Measurements from ENCODE around the gene DHX32. TPM values are rescaled to one million over a fixed set of nuclear protein-coding genes. Genes with fewer than 3 reads are reported as not detected.
"Not testable (repeated sequence)": the region's sequence is repeated elsewhere in the genome, so short reads cannot be mapped to it uniquely, and the experiment has no call there.

DHX32 gene
- polyA plus RNA-seq (2013), result 50.0 and 50.2 TPM in 2 replicates

- Histone ChIP-seq H3K36me3 (ENCODE audit: control insufficient read depth in 1 of 2, insufficient read depth in 2 of 2, low read length in 2 of 2) (peaks cover 8 to 10% of the 10 kb centered on the region in 2 experiments), H2BK120ac (ENCODE audit: insufficient read depth, low read length, poor library complexity) (no peak within 1 kb of the TSS), H2AFZ (ENCODE audit: insufficient read depth, low read length, poor library complexity) (no peak within 1 kb of the TSS), H2AK5ac (ENCODE audit: low read length) (no peak within 1 kb of the TSS), H3K4me2 (ENCODE audit: low read length) (no peak within 1 kb of the TSS), H4K12ac (ENCODE audit: low read depth, low read length) (no peak within 1 kb of the TSS), H4K91ac (ENCODE audit: low read depth, low read length) (no peak within 1 kb of the TSS), H3K9me3 (ENCODE audit: insufficient read depth, low read depth, low read length) (peaks cover 2% of the 10 kb centered on the region), H3K79me2 (ENCODE audit: control insufficient read depth, insufficient read depth, low read length, poor library complexity) (no peaks in the 10 kb centered on the region), H3K23ac (ENCODE audit: low read length) (no peak within 1 kb of the TSS), H3K27ac (ENCODE audit: low read depth, low read length) (no peak within 1 kb of the TSS), H3K4ac (ENCODE audit: low read depth, low read length) (no peak within 1 kb of the TSS), H2BK5ac (ENCODE audit: low read depth, low read length, poor library complexity) (no peak within 1 kb of the TSS), H3K18ac (ENCODE audit: low read length) (no peak within 1 kb of the TSS), H3K4me3 (ENCODE audit: low read depth, low read length) (no peak within 1 kb of the TSS), H4K8ac (ENCODE audit: low read depth, low read length) (no peak within 1 kb of the TSS), H3K9ac (ENCODE audit: low read length) (no peak within 1 kb of the TSS), H3K79me1 (ENCODE audit: low read length) (no peaks in the 10 kb centered on the region), H3K14ac (ENCODE audit: low read length) (no peak within 1 kb of the TSS), H2BK12ac (ENCODE audit: low read length) (no peak within 1 kb of the TSS), H3K27me3 (ENCODE audit: insufficient read depth, low read length) (no peaks in the 10 kb centered on the region), H3K4me1 (ENCODE audit: control insufficient read depth in 1 of 2, insufficient read depth in 2 of 2, low read length in 2 of 2) (no peaks in the 10 kb centered on the region)
- WGBS (ENCODE audit: extremely low coverage, insufficient coverage, insufficient read length), result no CpG with 5 or more reads among the region's 4 CpGs
- DNase-seq, result no peak
Measured at GRCh38 chr10:125881192-125881591, at the start of gene DHX32. TSS of gene DHX32 (minus strand) at chr10:125881292. CDS start at chr10:125880824, 468 bp downstream.

- Histone ChIP-seq H3K36me3 (ENCODE audit: control insufficient read depth in 1 of 2, insufficient read depth in 2 of 2, low read length in 2 of 2) (peaks cover 0 to 1% of the 10 kb centered on the region in 2 experiments), H3K4me1 (ENCODE audit: control insufficient read depth in 1 of 2, insufficient read depth in 2 of 2, low read length in 2 of 2) (peaks cover 5 to 11% of the 10 kb centered on the region in 2 experiments), H3K14ac (ENCODE audit: low read length) (no peak overlapping the region), H2BK12ac (ENCODE audit: low read length) (peak overlapping the region; percentile 64), H4K12ac (ENCODE audit: low read depth, low read length) (no peak overlapping the region), H3K4ac (ENCODE audit: low read depth, low read length) (no peak overlapping the region), H3K4me2 (ENCODE audit: low read length) (no peak overlapping the region), H2AFZ (ENCODE audit: insufficient read depth, low read length, poor library complexity) (no peak overlapping the region), H3K4me3 (ENCODE audit: low read depth, low read length) (no peak overlapping the region), H3K79me2 (ENCODE audit: control insufficient read depth, insufficient read depth, low read length, poor library complexity) (no peaks in the 10 kb centered on the region), H3K9ac (ENCODE audit: low read length) (no peak overlapping the region), H4K91ac (ENCODE audit: low read depth, low read length) (no peak overlapping the region), H3K23ac (ENCODE audit: low read length) (no peak overlapping the region), H3K27me3 (ENCODE audit: insufficient read depth, low read length) (no peaks in the 10 kb centered on the region), H3K18ac (ENCODE audit: low read length) (no peak overlapping the region), H3K9me3 (ENCODE audit: insufficient read depth, low read depth, low read length) (no peaks in the 10 kb centered on the region), H4K8ac (ENCODE audit: low read depth, low read length) (no peak overlapping the region), H2BK120ac (ENCODE audit: insufficient read depth, low read length, poor library complexity) (no peak overlapping the region), H3K79me1 (ENCODE audit: low read length) (peaks cover 2% of the 10 kb centered on the region), H3K27ac (ENCODE audit: low read depth, low read length) (peak overlapping the region; percentile 9), H2BK5ac (ENCODE audit: low read depth, low read length, poor library complexity) (no peak overlapping the region), H2AK5ac (ENCODE audit: low read length) (no peak overlapping the region)
- no peak for DNase-seq
- WGBS (ENCODE audit: extremely low coverage, insufficient coverage, insufficient read length), result no CpG with 5 or more reads among the region's 4 CpGs
Measured at GRCh38 chr10:125929618-125930017, 48.5 kb upstream of the DHX32 start.

GRCh38 chr10:125928928-125929585, 48.0 kb upstream of the DHX32 start:
- Histone ChIP-seq H4K12ac (ENCODE audit: low read depth, low read length) (no peak overlapping the region), H3K79me2 (ENCODE audit: control insufficient read depth, insufficient read depth, low read length, poor library complexity) (no peaks in the 10 kb centered on the region)

GRCh38 chr10:125927265-125927664, 46.2 kb upstream of the DHX32 start:
- not testable (repeated sequence) for H4K12ac ChIP-seq (ENCODE audit: low read depth, low read length); H3K27me3 ChIP-seq (ENCODE audit: insufficient read depth, low read length)

More at GRCh38 chr10:125928928-125929585, 48.0 kb upstream of the DHX32 start:
- Histone ChIP-seq H3K9me3 (ENCODE audit: insufficient read depth, low read depth, low read length) (no peaks in the 10 kb centered on the region), H3K27me3 (ENCODE audit: insufficient read depth, low read length) (no peaks in the 10 kb centered on the region), H3K23ac (ENCODE audit: low read length) (no peak overlapping the region), H3K4me3 (ENCODE audit: low read depth, low read length) (no peak overlapping the region), H3K4ac (ENCODE audit: low read depth, low read length) (no peak overlapping the region), H3K4me1 (ENCODE audit: control insufficient read depth in 1 of 2, insufficient read depth in 2 of 2, low read length in 2 of 2) (peaks cover 2 to 8% of the 10 kb centered on the region in 2 experiments), H2AFZ (ENCODE audit: insufficient read depth, low read length, poor library complexity) (no peak overlapping the region), H2AK5ac (ENCODE audit: low read length) (no peak overlapping the region), H4K91ac (ENCODE audit: low read depth, low read length) (no peak overlapping the region), H2BK12ac (ENCODE audit: low read length) (peak overlapping the region; percentile 2), H2BK5ac (ENCODE audit: low read depth, low read length, poor library complexity) (no peak overlapping the region), H3K18ac (ENCODE audit: low read length) (no peak overlapping the region), H3K4me2 (ENCODE audit: low read length) (no peak overlapping the region), H4K8ac (ENCODE audit: low read depth, low read length) (no peak overlapping the region), H3K14ac (ENCODE audit: low read length) (no peak overlapping the region), H3K36me3 (ENCODE audit: control insufficient read depth in 1 of 2, insufficient read depth in 2 of 2, low read length in 2 of 2) (peaks cover 0 to 1% of the 10 kb centered on the region in 2 experiments), H3K27ac (ENCODE audit: low read depth, low read length) (peak overlapping the region; percentile 9), H3K9ac (ENCODE audit: low read length) (no peak overlapping the region), H3K79me1 (ENCODE audit: low read length) (no peaks in the 10 kb centered on the region), H2BK120ac (ENCODE audit: insufficient read depth, low read length, poor library complexity) (no peak overlapping the region)
- no CpG with 5 or more reads among the region's 7 CpGs for WGBS (ENCODE audit: extremely low coverage, insufficient coverage, insufficient read length)
- no peak for DNase-seq

More at GRCh38 chr10:125927265-125927664, 46.2 kb upstream of the DHX32 start:
- not testable (repeated sequence) for H3K9me3 ChIP-seq (ENCODE audit: insufficient read depth, low read depth, low read length); H3K18ac ChIP-seq (ENCODE audit: low read length); H3K4ac ChIP-seq (ENCODE audit: low read depth, low read length); H3K4me3 ChIP-seq (ENCODE audit: low read depth, low read length); H2BK5ac ChIP-seq (ENCODE audit: low read depth, low read length, poor library complexity); H3K9ac ChIP-seq (ENCODE audit: low read length); H3K14ac ChIP-seq (ENCODE audit: low read length); H2BK120ac ChIP-seq (ENCODE audit: insufficient read depth, low read length, poor library complexity); H3K27ac ChIP-seq (ENCODE audit: low read depth, low read length); H3K4me2 ChIP-seq (ENCODE audit: low read length); H2AFZ ChIP-seq (ENCODE audit: insufficient read depth, low read length, poor library complexity); H4K8ac ChIP-seq (ENCODE audit: low read depth, low read length); H2BK12ac ChIP-seq (ENCODE audit: low read length); H4K91ac ChIP-seq (ENCODE audit: low read depth, low read length); H3K79me1 ChIP-seq (ENCODE audit: low read length); H3K36me3 ChIP-seq (ENCODE audit: control insufficient read depth in 1 of 2, insufficient read depth in 2 of 2, low read length in 2 of 2); H2AK5ac ChIP-seq (ENCODE audit: low read length); H3K23ac ChIP-seq (ENCODE audit: low read length); H3K4me1 ChIP-seq (ENCODE audit: control insufficient read depth in 1 of 2, insufficient read depth in 2 of 2, low read length in 2 of 2); H3K79me2 ChIP-seq (ENCODE audit: control insufficient read depth, insufficient read depth, low read length, poor library complexity)
- peak; percentile 22 to 76 for DNase-seq
- WGBS (ENCODE audit: extremely low coverage, insufficient coverage, insufficient read length), result no CpG with 5 or more reads among the region's 5 CpGs
